NCI-H2196 treated with DMSO at 0.1 percent for 48 hours (cell line): ENCODE measurements around the gene IDUA.

ENCODE experiments used
- DNase-seq: peaks from one replicate; lab custom pipeline; 2025; ENCODE audit not compliant: unreplicated experiment; lab: John Stamatoyannopoulos, UW

Gene IDUA

GRCh38 chr4:1027915-1028238, 41.0 kb downstream of the IDUA start:
- DNase-seq, result no peak

GRCh38 chr4:1028574-1029220, 41.9 kb downstream of the IDUA start:
- DNase-seq, result no peak

GRCh38 chr4:1029529-1029928, 42.7 kb downstream of the IDUA start:
- DNase-seq, result no peak

DNA sequence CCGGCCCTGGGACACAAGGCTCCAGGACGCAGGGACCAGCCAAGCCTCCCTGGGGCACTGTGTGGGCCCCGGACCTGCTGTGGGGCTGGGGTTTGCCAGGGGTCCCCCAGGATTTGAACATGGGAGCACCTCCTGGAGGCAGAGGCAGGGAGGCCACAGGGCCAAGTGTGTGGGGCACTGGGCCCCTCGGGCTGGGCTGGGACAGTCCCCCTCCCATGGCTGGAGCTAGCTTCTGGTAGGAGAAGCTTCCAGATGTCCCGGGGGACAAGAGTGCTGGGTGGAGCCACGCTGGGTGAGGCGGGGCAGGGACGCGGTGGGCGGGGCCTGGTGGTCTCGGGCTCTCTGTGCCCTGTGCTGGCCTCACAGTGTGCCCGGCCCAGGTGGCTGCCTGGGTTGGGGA, 43.2 kb downstream of the IDUA start:
- DNase-seq, result no peak

DNA sequence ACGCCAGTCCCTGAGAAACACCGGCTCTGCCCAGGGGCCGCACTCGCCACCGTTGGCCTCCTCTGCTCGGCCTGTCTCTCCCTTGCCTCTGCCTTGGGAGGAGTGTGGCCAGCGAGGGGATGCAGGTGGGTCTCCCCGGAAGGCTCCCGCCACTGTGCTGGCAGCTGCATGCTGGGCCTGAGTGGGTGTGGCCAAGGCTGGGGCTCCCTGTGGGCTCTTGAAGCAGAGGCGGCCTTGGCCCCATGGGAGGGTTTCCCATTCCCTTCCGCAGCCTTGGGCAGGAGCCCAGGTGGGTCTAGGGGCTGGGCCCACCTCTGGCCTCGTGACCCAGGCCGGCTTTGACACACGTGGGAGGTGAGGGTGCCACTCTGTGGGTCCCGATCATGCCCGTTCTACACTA, 43.7 kb downstream of the IDUA start:
- DNase-seq, result no peak

DNA sequence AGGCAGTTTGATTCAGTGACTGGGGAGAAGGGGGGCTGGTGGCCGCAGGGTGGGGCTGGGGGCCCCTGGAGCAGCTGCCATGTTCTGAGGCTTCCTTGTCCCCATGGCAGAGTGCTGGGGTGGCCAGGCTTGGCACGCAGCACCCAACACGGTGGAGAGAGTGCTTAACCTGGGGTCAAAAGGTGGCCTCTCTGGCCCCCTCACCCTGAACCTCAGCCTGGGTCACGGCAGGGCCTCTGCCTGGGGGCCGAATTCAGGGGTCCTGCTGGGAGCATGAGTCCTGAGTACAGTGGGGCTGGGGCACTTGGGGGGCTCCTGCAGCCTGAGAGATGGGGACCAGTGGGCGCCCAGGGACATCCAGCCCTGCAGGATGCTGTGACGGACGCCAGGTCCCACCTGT, 44.5 kb downstream of the IDUA start:
- DNase-seq, result no peak

GRCh38 chr4:1031956-1032795, 45.3 kb downstream of the IDUA start:
- peak; percentile 35 for DNase-seq

DNA sequence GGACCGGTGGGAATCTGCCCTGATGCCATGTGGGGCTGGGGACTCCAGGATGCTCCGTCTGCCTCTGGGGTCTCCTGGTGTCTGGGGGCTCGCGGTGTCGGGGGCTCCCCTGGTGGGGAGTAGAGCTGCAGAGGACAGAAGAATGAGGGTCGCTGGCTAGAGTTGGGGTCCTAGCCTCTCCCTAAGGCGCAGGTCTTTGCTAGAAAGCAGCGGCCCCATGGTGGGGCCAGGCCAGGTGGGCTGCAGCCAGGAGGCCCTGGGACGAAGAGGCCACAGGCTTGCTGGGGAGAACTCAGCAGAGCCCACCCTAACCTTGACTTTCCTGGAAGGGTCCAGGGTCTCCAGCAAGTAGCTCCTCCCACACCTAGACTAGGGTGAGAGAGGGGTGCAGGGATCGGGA, 46.0 kb downstream of the IDUA start:
- DNase-seq, result no peak

DNA sequence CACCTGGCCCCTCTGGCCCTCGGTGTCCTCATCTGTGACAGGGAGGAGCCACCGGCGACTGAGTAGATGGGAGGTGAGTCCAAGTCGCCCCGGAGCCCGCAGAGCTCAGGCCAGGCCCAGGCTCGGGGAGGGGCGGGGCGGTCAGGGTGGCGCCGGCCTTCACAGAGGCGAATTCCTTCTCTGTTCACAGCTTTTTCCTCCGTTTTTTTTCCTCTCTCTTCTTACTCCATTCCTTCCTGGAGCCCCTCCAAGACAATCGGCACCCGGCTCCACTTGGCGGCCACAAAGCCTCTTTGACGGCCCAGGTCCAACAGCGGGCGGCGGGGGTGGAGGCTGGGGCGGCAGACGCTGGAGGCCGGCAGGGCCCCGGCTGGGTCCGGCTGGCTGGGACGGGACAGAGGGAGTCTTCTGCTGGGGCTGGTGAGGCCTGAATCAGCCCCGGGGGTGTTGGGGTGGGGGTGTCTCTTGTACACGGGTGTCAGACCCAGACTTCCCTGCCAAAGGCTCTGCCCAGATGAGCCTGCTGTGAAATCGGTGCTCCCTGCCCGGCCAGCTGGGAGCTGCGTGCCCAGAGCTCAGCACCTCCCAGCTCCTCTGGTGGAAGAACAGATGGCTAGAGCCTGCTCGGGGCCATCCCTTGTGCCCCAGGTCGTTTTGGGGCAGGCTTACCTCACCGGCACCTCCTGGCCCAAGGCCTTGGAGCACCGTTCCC, 47.2 kb downstream of the IDUA start:
- DNase-seq, result no peak

DNA sequence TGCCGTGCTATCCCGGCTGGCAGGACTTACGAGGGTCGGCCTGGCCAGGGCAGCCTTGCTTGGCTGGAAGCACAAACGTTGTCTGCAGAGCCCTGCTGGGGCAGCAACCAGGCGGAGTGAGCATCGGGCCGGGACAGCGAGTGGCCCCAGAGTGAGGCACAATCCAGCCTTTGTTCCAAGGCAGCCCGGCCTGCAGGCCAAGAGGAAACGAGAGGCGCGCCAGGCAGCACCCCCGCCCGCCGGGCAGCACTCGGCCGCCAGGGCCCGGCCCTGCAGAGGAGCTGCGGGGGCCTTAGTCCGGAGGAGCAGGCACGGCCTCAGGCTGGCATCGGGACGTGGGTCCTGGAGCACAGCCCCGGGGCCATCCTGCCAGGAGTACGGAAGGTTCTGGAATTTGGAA, 48.7 kb downstream of the IDUA start:
- no peak for DNase-seq

DNA sequence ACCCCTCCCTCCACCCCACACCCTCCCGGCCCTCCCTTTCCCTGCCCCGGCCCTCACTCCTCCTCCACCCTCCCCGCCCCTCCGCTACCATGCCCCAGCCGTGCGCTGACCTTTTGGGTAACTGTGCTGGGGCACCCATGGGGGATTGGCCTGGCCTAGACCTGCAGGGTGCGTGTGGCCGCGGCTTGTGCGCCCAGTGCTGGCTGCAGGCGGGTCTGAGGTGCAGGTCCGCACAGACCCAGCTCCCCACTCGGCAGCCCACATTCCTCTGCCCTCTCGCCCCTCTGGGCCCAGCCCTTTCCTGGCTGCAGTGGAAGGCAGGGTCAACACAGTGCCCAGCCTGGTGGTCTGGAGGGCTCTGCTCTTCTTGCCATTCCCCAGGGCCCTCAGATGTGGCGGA, 49.3 kb downstream of the IDUA start:
- DNase-seq, result no peak

DNA sequence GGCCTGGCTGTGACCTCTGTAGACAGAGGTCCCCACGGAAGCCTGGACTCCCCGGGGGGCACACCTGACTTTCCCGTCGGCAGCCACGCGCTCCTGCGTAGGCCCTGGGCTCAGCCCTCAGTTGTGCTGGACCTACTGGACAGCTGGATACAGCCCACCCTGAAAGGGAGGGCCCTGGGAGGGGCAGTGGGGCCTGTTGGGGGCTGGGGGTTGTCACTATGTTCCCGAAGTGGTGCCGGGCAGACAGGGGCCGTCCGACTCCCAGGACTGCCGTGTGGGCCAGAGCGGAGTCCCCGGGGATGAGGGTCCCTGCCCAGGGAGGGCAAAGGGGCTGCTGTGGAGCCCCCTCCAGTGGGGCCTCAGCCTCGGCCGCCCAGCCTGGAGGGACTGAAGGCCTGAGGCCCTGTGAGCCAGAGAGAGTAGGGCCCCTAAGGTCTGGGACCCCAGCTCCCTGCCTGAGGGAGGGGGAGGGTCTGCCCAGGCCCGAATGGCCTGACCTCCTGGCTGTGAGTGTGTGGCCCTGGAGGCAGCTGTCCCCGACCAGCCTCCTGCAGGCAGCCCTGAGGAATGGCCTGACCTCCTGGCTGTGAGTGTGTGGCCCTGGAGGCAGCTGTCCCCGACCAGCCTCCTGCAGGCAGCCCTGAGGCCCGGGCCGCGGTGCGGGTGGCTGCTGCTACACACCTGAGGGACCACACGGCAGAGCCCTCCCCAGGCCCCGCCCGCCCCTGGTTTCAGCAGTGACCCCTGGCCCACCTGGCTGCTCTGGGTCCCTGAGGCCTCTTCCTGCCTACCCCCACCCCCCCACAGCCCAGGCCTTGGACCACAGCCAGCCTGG, 50.3 kb downstream of the IDUA start:
- DNase-seq, result no peak

DNA sequence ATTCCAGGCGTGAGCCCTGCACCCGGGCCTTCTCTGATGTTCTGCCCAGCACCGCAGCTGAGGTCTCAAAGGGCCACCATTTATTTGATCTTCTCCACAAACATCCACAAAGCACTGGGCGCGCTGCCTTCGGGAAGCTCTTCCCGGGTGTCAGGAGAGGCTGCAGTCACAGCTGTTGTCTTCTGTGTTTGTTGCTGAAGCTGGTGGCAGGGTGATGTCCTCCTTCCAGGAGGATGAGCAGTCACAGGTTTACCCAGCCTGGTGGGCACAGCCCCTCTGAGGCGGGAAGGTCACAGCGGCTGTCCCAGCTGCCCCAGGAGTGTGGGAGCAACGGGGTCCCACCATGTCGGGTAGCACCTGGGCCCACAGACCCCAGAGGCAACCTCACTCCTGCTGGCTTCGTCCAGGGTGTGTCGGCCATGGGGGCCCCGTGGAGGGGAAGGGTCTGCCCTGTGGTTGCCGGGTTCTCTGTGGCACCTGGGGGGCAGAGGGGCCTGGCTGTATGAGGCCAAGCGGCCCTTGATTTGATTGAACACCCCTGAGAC, 52.2 kb downstream of the IDUA start:
- no peak for DNase-seq

DNA sequence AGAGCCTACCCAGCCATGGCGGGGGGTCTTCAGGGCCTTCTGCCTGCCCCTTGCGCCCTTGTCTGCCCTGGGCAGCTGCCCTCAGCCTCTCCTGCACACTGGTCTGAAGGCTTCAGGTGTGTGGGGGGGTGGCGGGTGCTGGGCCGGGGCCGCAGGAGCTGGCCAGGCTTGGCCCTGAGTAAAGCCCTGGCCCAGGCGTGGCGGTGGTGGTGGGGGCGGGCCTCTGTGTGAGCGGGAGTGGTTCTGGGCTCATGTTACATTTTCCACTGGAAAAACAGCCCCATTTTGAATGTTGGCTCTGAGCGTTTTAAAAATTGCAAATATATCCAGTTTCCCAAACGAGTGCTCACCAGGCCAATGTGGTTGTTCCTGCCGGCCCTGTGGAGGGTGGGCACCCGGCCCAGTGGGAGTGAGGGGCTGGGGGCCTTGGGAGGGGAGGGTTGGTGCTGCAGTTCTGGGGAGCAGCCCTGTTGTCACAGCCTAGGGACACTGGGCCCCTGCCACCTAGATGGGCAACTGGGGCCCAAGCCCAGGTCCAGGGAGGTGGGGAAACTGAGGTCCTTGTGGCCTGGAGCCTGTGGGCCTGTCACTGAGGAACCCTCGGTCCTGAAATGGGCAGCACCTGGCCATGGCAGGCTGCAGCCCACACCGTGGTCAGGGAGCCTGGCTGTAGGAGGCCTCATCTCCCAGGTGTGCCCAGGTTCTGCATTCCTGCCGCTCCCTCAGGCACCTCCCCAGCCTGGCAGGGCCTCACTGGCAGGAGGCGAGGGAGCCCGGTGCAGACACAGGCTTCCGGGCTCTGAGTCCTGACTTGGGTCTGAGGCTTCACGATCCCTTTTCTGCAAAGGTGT, 52.9 kb downstream of the IDUA start:
- DNase-seq, result peak; percentile 37

DNA sequence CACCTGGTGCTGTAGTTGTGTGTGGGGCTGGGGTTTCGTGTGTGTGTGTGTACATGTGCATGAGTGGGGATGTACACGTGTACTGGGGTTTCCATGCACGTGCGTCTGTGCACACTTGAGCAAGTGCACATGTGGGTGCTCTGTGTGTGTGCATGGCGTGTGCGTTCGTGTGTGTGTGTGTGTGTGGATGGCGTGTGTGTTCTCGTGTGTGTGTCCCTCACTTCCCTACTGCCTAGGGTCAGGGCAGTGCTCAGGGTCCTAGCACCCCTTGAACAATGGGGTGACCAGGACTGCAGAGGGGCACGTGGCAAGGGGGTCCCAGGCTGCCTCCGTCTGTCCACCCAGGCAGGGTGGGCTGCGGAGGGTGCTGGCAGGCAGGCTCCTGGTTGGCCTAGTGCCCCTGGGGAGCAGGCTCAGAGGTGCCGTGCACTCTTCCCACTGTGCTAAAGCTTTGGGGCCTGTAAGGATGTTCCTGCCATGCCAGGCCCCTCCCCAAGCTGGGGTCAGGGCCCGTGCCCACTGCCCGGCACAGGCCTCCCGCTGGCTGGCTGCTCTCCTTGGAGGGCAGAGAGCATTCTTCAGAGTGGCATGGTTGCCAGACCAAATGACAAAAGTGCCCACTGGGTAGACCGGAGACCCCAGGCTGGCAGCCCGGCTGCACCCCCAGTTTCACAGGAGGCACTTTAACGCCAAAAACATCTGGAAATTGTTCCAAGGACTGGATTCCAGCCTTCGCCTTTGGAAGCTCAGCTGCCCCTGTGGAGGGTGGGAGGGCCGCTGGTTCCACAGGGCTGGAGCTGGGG, 53.7 kb downstream of the IDUA start:
- no peak for DNase-seq

DNA sequence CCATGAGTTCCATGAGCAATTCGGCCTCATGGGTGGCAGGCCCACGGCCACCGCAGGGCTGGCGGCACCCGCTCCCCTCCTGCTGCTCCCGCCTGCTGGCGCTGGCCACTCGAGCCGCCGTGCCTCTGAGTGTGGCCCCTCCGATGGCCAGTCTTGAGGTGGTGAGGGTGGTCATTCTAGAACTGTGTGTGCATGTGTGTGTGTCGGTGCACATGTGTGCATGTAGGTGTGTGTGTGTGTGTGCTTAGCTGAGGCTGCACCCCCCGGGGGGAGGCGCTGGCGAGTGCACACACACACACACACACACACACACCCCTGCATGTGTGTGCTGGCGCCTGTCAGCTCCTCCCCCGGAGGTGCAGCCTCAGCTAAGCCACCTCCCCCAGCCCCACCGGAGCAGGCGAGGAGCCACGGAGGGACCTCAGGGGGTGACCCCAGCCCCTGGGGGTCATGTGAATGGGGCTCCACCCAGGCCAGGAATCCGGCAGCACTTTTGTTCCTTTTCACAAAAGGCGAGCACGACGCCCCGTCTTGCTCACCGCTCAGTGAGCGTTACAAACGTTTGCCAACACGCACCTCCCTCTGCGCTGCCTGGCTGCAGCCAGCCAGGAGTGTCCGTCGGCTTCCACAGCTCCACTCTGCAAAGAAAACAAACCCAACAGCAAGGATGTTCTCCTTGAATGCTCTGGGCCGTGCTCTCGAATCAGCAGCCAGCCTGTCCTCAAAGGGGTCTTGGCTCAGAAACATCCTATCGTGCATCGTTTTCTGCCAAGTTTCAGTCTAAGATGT, 54.5 kb downstream of the IDUA start:
- DNase-seq, result no peak

GRCh38 chr4:1041936-1042330, 55.1 kb downstream of the IDUA start:
- DNase-seq, result no peak

- DNase-seq, result no peak
Observed at GRCh38 chr4:1042352-1043055, 55.7 kb downstream of the IDUA start.
